Measurements from ENCODE around the gene SPANXN3. TPM values are rescaled to one million over a fixed set of nuclear protein-coding genes. Genes with fewer than 3 reads are reported as not detected.
"Not testable (repeated sequence)": the region's sequence is repeated elsewhere in the genome, so short reads cannot be mapped to it uniquely, and the experiment has no call there.

The SPANXN3 gene, protein sequence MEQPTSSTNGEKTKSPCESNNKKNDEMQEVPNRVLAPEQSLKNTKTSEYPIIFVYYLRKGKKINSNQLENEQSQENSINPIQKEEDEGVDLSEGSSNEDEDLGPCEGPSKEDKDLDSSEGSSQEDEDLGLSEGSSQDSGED
- total RNA-seq (2014; rRNA removed; shearing (Covaris generic)), result 1.1 and 2.4 TPM in 2 replicates
- 0.36 and 0.63 TPM in 2 replicates for polyA plus RNA-seq (2015; cell fraction: cytosol; rRNA removed)
- polyA plus RNA-seq (2015; cell fraction: nucleus; rRNA removed), result not detected in 2 replicates

DNA sequence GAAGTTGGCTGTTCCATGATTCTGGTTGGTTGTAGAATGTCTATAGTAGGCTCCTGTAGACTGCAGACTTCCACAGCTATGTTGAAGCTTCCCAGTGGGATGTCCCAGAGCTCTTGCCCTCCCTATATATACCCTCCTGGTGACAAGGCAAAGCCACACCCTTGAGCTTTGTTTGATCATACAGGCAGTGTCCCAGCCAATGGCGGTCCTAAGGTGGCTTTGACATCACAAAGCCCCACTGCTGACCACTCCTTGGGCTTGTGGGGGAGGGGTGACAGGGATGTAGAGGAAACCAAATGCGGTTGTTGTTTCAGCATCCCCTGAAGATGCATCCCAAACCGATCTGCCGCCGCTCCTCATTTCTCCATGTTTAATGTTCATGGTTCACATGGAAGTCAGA lies at the start of gene SPANXN3:
SPANXN3 (minus strand) TSS at position 101 of the 400 bp plus-strand sequence; CDS start at position 17, 84 bp downstream.
- not testable (repeated sequence) for DNase-seq (ENCODE audit: low read depth)

DNA sequence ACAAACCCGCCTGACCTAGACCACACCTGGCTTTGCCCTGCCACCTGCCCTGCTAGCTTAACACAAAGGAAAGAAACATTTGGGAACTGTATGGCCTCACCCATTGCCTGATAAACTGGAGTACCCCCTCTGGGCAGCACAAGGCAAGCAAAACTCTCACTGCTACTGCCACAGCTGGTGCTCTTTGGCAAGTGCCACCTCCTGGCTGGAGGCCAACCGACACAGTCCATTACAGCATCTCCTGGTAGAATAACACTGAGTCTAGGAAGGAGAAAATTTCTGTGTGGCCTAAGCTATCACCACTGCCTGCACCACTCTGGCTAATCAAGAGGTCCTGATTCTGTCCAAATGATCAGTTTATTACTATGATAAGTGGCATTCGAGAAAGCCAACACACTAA lies 18.9 kb upstream of the SPANXN3 start:
- no peak for DNase-seq (ENCODE audit: low read depth)

DNA sequence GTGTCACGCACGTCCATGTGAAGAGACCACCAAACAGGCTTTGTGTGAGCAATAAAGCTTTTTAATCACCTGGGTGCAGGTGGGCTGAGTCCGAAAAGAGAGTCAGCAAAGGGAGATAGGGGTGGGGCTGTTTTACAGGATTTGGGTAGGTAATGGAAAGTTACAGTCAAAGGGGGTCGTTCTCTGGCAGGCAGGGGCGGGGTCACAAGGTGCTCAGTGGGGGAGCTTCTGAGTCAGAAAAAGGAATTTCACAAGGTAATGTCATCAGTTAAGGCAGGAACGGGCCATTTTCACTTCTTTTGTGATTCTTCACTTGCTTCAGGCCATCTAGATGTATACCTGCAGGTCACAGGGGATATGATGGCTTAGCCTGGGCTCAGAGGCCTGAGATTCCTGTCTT lies 15.1 kb downstream of the SPANXN3 start:
- DNase-seq (ENCODE audit: low read depth), result not testable (repeated sequence)

DNA sequence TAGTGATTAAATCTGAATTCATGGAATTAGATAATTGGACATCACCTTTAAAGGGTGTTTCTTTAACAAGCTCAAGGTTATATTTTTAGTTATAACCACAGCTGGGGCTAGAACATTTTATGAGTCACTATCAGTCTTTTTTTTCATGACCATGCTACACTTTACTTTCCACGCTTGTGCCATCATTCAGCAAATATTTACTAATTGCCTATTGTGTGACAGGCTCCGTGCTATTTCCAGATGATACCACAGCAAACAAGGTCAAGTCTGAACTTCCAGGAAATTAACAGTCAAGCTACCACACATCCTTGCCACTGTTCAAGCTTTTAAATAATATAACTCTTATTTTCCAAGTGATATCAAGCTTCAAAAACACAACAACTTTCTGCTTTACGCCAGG lies 16.5 kb downstream of the SPANXN3 start:
- DNase-seq (ENCODE audit: low read depth), result peak; percentile 10

DNA sequence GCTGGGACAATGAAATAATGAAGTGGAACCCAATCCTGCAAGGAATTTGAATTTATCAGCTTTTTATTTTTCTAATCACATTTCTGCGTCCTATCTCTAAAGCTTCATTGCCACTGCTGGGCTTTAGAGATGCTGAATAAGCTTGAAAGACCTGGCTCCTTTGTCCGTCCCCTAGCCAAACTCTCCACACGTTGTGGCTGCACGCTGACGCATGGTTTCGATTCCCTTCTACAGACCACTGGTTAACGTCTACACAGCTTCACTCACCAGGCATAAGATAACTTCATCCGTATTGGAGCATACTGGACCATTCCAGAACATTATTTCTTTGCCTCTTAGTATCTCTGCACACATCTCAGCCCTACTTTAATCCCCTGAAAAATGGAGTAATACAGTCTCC lies 31.2 kb downstream of the SPANXN3 start:
- no peak for DNase-seq (ENCODE audit: low read depth)

DNA sequence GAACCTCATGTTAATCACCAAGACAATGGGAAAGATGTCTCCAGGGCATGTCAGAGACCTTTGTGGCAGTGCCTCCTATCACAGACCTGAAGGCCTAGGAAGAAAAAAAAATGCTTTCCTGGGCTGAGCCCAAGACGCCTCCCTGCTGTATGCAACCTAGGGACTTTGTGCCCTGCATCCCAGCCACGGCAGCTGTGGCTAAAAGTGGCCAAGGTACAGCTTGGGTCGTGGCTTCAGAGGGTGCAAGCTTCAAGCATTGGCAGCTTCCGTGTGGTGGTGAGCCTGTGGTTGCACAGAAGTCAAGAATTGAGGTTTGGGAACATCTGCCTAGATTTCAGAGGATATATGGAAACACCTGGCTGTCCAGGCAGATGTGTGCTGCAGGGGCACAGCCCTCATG lies 40.5 kb downstream of the SPANXN3 start:
- no peak for DNase-seq (ENCODE audit: low read depth)

DNA sequence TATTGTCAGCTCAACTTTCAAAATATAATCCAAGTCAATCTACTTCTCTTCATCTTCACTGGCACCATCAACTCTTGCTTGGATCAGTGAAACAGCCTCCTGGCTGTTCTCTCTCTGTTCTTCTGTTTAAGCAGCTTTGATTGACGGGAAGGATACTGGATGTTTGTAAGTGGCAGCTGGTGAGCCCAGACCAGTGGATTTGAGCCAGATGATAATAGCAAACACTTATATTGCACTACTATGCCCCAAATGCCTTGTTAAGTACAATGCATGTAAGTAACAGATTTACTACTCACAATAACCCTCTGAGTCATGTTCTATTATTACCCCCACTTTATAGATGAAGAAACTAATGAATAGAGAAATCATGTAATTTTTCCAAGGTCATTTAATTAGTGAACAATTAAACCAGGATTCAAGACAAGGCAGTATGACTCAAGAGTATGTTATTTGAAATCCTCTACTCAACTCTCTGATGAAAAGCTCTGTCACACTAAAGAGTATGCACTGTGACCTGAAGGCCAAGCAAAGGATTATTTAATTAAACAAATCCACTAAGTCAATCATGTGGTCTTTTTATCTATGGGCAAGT lies 44.8 kb downstream of the SPANXN3 start:
- no peak for DNase-seq (ENCODE audit: low read depth)

DNA sequence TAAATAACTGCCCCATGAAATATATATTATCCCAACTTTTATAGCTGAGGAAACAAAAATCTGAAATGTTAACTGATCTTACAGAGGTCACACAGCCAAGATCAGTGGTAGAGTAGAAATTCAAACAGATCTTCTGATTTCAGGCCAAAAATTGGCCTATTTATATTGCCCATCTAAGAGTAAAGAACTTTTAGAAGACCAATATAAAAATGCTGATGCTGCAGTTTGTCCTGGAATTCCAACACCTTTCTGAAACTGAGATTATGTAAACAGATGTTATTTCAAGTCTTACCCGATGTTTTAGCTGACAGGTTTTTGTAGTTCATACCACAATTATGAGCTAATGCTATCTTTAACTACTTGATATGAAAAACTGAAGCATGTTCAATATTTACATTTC lies 51.1 kb downstream of the SPANXN3 start:
- no peak for DNase-seq (ENCODE audit: low read depth)

DNA sequence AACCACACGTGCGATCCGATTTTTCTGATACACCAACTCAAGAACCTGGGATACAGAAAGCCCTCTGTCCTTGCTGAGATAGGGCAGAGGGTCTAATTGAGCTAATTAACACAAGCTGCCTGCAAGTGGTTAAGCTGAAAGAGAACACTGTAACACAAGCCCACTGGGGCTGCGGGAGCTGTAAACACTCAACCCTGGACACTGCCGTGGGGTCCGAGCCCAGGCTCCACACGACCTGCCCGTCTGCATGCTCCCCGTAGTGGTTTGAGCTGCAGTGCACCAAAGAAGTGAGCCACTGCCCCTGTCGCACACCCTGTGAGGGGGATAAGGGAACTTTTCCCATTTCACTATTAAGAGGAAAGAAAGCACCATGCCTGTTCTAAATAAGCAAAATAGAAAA lies 54.6 kb downstream of the SPANXN3 start:
- DNase-seq (ENCODE audit: low read depth), result no peak

DNA sequence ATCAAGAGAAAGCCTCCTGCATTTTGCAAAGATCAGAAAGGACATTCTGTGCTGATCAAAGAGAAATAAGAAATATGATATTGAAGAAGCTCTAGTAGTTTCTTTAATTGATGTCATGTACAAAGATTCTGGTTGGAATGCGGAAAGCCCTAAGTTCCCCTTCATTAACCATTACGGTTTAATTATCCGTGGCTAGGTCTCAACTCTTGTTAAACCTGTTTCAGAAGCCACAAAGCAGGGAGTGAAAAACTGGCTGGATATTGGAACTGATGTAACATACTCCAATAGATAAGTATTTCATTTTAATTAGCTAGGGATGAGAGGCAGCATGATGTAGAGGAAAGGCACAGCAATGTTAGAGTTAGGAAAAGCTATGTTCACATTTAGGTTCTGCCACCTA lies 55.7 kb downstream of the SPANXN3 start:
- DNase-seq (ENCODE audit: low read depth), result no peak

Other genes starting within 250 kb of the SPANXN3 start
- gene SLITRK4, start 118.6 kb upstream of the SPANXN3 start, total RNA-seq (2014; rRNA removed; shearing (Covaris generic)), result not detected in 2 replicates
- not detected in 2 replicates for gene SPANXN2, start 203.3 kb upstream of the SPANXN3 start, total RNA-seq (2014; rRNA removed; shearing (Covaris generic))

Data from HT1080 (cell line).